ENCODE data around the gene USHBP1.

DNA sequence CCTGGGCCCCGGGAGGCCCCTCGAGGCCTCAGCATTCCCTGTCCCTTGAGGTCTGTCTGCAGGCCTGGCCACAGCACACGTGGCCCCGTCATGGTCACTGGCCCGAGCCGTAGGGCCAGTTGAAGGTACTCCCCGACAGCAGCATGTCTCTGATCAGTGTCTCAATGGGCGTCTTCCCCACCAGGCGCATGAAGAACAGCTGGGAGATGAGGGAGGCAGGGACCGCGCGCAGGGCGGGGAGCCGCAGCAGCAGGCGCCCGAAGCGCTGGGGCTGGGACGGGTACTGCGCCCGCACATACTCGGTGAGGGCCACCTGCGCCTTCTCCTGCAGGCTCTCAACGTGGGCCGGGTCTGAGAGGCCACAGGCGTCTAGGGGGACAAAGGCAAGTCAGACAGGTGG, 32.3 kb downstream of the USHBP1 start:
- TF ChIP-seq, protein P1, sequence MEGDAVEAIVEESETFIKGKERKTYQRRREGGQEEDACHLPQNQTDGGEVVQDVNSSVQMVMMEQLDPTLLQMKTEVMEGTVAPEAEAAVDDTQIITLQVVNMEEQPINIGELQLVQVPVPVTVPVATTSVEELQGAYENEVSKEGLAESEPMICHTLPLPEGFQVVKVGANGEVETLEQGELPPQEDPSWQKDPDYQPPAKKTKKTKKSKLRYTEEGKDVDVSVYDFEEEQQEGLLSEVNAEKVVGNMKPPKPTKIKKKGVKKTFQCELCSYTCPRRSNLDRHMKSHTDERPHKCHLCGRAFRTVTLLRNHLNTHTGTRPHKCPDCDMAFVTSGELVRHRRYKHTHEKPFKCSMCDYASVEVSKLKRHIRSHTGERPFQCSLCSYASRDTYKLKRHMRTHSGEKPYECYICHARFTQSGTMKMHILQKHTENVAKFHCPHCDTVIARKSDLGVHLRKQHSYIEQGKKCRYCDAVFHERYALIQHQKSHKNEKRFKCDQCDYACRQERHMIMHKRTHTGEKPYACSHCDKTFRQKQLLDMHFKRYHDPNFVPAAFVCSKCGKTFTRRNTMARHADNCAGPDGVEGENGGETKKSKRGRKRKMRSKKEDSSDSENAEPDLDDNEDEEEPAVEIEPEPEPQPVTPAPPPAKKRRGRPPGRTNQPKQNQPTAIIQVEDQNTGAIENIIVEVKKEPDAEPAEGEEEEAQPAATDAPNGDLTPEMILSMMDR (IDR thresholded peaks at IDR 0.05; ENCODE audit: low read length) = no peak
- no peak for TF ChIP-seq EZH2 (optimal IDR thresholded peaks at IDR 0.05; ENCODE audit: low read depth, low read length)
